NCI-H1092 treated with DMSO at 0.1 percent for 48 hours (cell line): Measurements from ENCODE around the gene RHBG.
"Not testable (repeated sequence)": the region's sequence is repeated elsewhere in the genome, so short reads cannot be mapped to it uniquely, and the experiment has no call there.

Experiments used
- DNase-seq: peaks from one replicate; lab custom pipeline; 2025; lab: John Stamatoyannopoulos, UW

The RHBG gene, protein sequence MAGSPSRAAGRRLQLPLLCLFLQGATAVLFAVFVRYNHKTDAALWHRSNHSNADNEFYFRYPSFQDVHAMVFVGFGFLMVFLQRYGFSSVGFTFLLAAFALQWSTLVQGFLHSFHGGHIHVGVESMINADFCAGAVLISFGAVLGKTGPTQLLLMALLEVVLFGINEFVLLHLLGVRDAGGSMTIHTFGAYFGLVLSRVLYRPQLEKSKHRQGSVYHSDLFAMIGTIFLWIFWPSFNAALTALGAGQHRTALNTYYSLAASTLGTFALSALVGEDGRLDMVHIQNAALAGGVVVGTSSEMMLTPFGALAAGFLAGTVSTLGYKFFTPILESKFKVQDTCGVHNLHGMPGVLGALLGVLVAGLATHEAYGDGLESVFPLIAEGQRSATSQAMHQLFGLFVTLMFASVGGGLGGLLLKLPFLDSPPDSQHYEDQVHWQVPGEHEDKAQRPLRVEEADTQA

DNA sequence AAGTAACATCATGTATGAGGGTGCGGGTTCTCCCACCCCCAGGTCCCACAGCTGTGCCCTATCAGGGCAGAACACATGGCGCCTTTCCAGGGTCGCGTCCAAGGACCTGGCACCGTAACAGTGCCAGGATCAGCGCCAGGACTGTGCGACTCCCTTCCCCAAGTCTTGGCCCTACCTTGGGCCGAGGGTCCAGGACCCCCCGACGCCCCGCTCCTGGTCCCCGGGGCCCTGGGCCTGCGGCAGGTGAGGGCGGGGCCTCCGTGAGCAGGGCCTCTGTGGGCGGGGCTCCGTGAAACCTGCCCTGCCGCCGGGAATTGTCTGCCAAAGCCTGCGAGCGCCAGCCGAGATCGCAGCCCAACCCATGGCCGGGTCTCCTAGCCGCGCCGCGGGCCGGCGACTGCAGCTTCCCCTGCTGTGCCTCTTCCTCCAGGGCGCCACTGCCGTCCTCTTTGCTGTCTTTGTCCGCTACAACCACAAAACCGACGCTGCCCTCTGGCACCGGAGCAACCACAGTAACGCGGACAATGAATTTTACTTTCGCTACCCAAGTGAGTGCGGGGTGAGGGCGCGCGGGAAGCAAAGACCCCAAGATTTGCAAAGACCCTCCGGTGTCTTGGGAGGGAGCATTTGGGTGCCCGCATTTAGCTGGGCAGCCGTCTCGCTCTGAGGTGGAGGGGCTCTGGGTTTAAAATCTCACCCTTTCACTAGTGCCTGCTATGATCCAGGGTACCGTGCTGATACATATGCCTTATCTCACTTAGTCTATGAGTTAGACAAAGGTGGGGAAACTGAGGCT is at the start of gene RHBG:
Gene RHBG (plus strand): TSS at position 323 of the 796 bp plus-strand sequence. CDS start 39 bp downstream, at position 362.
- peak; percentile 22 for DNase-seq

DNA sequence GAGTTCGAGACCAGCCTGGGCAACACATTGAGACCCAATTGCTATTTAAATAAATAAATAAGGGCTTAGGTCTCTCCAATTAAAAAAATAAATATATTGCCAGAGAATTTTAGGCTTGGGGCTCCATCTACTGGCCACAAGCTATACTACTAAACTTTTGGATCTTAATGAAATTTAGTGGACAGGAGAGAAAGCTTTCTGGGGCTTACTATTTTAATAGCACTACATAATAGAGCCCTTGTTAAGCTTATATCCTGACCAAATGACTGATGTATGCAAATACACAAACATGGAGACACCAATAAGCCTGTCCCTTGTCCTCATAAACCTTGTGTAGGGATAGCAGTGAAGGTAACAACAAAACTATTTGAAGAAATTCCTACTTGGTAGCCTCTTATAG is 49.3 kb upstream of the RHBG start:
- no peak for DNase-seq

DNA sequence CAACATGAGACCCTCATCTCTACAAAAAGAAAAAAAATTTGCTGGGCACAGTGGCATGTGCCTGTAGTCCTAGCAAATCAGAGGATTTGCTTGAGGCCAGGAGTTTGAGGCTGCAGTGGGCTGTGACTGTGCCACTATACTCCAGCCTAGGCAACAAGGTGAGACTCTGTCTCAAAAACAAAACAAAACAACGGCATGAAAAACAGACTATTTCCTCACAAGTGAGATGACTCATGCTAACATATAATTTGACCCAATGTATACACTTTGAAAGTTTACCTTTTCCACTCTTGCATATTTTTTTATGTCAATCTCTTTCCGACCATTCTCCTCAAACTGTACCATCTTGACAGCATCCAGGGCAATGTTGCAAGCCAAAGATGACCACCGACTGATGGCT is 48.5 kb upstream of the RHBG start:
- no peak for DNase-seq

DNA sequence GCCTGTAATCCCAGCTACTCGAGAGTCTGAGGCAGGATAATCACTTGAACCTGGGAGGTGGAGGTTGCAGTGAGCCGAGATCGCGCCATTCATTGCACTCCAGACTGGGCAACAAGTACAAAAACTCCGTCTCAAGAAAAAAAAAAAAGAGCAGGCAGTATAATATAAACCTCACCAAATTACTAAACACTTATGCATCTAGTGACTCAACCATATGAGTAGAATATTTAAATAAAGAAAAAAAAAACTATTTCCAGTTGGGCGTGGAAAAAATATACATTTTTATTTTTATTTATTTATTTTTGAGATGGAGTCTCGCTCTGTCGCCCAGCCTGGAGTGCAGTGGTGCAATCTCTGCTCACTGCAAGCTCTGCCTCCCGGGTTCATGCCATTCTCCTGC is 45.8 kb upstream of the RHBG start:
- not testable (repeated sequence) for DNase-seq

DNA sequence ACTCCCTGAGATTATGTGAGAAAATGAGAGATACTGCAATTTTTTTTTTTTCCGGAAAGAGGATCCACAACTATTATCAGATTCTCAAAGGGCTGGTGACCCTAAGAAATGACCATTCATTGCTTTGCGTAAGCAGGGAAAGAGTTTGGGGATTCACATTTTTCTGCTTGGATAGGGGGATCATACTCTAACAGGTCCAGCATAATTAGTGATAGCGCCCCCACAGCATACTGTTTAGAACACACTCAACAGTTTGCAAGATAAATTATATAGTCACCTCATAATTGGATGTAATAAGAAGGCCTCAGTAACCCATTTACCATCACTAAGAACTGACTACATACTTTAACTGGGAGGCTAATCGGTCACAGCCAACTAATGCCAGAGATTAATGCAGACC is 32.8 kb upstream of the RHBG start:
- no peak for DNase-seq

DNA sequence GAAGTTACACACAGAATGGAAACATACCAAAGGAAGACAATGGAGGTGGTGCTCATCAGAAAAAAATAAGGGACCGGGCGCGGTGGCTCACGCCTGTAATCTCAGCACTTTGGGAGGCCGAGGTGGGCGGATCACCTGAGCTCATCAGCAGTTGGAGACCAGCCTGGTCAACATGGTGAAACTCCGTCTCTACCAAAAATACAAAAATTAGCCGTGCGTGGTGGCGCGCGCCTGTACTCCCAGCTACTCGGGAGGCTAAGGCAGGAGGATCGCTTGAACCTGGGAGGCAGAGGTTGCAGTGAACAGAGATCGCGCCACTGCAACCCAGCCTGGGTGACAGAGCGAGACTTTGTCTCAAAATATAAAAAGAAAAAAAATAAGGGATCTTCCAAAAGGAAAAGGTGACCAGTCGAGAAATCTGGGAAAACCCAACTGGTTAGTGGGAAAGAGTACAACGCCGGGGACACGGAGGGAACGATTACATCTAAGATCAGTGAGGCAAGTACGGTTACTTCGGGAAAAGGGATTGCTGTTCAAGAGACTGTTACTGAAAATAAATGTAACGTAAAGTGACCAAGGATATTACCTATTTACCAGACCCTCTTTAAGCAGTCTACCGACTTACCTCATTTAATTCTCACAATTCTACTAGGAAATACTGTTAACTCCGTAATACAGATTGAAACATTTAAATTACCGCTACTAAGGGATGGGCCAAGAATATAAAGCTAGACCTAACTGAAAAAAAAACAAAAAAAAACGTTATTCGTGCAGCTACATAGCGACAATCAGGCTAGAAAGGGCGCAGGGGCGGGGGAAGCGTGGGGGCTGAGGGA is 31.7 kb upstream of the RHBG start:
- DNase-seq = no peak

DNA sequence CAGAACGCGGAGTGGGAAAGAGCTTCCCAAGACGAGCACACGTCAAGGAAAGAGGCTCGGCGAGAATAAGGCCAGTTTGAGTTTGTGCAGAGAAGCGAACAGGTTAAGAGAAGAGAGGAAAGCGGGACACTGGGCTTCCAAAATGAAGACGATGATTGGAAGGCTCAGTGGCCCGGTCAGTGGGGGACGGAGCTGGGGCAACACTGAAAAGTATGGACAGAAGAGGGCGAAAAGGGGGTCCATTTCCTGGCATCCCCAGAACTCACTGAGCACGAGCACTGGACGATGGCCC is 31.2 kb upstream of the RHBG start:
- DNase-seq = no peak

DNA sequence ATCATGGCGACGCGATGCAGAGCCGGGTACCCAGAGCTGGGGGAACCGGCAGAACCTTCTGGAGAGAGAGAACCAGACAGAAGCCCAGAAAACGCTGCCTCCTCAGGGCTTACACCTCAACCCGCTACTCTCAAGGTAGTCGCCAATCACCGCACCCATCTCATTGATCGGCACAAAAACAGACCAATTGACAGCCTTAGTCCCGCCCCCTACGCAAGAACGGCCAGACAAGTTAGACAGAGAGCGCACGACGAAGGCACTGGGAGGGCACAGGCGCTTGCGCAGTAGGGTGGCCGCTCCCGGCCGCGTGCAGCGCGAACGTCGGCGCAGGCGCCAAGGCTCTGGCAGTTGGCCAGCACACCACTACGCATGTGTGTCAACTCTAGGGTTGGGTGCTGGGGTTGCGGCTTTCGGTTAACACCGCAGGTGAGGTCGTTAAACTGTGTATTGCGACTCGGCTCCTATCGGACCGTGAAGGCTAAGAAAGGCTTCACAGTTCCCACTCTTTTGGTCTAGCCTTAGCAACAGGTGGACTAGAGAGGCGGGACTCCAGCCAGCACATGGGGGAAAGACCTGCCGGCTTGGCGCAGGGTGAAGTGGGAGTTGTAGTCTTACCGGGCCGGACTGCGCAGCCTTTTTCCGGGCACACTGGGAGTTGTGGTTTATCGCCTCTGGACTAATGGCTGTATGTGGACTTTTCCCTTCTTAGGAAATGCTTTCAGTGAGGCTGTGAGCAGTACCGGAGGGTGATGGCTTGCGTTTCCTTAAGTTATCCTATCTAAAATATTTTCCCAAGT is 30.6 kb upstream of the RHBG start, which contains the start of the genes CCT3 and TSACC:
Gene CCT3 (minus strand): TSS at position 113 of the 797 bp plus-strand sequence. CDS start 108 bp downstream, at position 5.
Gene TSACC (plus strand): TSS at position 347 of the 797 bp plus-strand sequence. CDS start 1,232 bp downstream, outside the sequence.
- DNase-seq = peak; percentile 100

DNA sequence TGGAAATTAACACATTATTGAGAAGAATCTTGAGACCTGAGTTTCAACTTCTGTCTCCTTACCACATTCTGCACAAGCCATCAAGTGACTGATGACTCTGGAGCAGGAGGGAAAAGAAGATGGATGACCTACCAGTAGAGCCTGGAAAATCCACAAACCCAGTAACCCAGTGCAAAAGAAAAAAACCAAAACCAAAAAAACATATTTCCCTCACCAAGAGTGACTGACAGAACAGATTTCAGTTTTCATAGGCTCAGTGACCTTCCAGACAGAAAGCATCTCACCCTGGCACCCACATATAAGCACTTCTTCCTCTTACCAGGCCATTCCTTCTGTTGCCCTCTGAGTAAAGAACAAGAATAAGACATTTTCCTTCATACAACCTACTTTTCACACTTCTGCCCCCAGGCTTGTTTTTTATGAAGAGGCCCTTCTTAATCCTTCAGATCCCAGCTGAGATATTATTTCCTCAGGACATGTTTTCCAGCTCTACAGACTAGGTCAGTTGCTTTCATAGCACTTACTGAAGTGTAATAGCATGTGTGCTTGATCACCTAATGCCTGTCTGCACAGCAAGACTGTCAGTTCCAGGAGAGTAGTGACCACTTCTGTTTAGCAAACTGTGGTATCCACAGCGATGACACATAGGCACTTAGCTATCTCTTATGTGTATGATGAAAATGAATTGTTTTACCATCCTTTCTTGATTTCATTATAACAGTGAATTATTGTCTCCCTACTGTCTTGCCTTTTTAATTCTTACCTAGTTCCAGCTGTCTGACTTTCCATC is 26.6 kb upstream of the RHBG start:
- no peak for DNase-seq

DNA sequence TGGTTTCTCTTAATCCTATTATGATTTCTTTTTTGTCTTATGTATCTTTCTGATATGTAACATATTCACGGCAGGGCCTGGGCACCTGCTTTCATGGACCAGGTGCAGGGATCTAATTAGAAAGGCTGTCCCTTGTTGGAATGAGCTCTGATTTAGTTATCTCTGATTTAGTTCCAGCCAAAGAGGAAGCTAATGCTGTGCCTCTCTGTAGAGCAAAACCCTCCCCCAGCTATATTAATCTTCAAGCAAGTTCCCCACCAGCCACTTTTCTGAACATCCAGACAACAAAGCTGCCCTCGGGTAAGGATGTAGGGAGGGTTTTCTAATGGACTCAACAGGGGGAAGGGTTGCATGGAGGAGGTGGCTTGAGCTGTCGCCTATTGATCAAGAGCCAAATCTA is 24.6 kb upstream of the RHBG start:
- no peak for DNase-seq

DNA sequence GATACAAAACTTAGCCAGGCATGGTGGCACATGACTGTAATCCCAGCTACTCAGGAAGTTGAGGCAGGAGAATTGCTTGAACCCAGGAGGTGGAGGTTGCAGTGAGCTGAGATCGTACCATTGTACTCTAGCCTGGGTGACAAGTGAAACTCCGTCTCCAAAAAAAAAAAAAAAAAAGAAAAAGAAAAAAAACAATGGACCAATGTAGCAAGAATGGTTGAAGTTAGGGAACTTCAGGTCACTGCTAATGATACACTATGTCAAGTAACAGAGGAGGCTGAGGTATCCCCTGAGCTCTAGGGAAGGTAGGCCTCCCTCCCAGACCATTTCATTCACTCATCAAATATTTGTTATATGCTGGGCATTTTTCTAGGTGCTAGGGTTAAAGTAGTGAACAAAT is 23.0 kb upstream of the RHBG start:
- DNase-seq = not testable (repeated sequence)

DNA sequence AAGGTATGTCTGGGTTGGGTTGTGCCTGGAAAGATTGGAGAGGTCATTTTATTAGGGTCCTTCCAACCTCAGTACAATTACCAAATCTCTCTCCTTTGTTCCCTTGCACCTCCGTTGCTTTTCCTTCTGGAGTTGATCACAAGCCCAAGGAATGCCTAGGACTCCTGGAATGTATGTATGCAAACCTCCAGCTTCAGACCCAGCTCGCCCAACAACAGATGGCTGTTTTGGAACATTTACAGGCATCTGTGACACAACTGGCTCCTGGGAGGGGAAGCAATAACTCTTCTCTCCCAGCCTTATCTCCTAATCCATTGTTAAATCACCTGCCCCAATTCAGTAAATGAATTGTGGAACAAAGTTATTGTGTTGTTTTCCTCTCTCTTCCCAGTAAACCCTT is 22.4 kb upstream of the RHBG start:
- no peak for DNase-seq

DNA sequence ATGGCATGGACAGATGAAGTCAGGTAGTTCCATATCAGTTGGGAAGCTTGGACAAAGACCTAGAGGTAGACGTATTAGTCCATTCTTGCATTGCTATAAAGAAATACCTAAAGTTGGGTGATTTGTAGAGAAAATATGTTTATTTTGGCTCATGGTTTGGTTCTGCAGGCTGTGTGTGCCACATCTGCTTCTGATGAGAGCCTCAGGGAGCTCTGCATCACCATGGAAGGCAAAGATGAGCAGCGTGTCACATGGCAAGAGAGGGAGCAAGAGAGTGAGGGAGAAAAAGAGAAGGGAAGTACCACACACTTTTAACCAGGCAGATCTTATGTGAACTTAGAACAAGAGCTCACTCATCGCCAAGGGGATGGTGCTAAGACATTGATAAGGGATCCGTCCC is 21.7 kb upstream of the RHBG start:
- DNase-seq = no peak

DNA sequence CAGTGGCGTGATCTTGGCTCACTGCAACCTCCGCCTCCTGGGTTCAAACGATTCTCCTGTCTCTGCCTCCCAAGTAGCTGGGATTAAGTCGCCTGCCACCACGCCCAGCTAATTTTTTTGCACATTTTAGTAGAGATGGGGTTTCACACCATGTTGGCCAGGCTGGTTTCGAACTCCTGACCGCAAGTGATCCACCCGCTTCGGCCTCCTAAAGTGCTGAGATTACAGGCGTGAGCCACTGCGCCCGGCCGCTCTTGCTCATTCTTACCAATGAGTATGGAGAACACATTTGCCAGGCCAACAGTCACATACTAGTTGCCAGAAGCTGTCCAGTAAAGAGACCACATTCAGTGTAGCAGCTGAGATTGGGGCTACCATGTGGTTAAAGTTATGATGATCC is 16.5 kb upstream of the RHBG start:
- not testable (repeated sequence) for DNase-seq

DNA sequence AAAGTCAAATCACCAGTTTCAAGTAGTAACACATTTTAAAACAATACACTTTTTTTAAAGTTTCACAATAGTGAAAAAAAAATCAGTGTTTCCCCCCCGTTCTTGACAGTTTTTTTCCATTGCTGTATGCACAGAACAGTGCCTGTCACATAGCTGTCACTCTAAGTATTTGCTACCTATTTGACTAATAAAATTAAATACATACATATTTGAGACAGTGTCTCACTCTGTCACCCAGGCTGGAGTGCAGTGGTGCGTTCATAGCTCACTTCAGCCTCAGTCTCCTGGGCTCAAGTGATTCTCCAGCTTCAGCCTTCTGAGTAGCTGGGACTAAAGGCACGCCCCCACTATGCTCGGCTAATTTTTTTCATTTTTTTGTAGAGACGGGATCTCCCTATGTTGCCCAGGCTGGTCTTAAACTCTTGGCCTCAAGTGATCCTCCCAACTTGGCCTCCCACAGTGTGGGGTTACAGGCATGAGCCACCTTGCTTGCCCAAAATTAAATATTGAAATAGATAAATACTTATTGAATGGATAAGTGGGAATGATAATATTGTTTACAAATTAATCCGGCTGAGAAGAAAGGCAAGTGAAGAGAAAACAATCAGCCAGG is 12.6 kb upstream of the RHBG start:
- no peak for DNase-seq

DNA sequence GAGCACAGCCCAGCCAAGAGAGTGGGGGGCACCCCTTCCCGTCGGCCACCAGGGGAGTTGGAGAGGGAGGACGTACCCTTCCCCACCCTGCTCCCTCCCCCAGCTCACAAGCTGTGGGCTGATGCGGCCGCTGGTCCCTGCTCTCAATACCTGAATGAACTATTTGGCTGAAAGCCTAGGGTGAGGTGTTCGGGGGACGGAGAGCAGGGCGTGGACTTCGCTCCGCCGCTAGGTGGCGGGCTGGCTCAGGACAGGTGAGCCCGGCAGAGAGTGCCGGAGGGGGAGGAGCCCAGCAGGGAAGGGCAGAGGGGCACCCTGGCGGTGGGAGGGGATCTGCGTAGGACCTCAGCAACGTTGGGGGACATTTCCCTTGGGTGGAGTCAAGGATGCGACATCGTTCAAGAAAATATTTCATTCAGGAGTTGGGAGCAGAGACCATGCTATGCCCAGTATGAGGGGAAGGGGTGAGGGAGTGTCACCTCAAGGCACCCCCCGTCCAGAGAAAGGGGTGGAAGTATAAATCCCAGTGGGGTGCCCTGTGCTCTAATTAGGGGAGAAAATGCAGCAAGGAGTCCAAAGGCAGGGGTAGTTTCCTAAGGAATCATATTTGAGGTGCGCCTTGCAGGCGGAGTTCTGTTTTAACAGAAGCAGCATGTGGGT is 12.0 kb upstream of the RHBG start:
- peak; percentile 75 for DNase-seq

DNA sequence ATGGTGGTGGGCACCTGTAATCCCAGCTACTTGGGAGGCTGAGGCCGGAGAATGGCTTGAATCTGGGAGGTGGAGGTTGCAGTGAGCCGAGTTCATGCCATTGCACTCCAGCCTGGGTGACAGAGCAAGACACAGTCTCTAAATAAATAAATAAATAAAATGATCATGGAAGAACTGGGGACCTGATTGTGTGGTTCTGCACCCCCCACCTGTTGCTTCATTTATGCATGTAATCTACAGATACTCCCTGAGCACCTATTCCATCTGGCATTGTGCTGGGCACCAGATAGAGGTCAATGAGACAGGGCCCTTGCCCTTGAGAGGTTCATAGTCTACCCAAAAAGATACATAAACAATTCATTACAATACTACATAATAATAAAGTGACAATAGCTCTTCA is 11.0 kb upstream of the RHBG start:
- no peak for DNase-seq

DNA sequence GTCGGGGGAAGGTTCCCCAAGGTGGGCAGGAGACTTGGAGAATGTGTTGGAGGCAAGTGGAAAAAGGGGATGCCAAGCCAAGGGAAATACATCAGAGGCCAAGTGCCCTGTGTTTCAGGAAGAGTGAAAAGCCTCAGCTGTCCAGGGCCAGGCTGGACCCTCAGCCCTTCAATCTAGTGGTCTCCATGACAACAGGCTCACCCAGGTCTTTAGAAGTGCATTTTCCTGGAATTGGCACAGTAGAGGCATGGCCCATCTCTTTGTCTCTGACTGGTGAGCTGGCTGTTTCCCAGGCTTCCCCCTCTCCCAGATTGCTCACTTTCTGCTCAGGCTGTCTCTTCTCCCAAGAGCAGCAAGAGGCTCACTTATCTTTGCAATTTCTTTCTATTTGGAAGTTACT is 10.4 kb upstream of the RHBG start:
- DNase-seq = no peak

DNA sequence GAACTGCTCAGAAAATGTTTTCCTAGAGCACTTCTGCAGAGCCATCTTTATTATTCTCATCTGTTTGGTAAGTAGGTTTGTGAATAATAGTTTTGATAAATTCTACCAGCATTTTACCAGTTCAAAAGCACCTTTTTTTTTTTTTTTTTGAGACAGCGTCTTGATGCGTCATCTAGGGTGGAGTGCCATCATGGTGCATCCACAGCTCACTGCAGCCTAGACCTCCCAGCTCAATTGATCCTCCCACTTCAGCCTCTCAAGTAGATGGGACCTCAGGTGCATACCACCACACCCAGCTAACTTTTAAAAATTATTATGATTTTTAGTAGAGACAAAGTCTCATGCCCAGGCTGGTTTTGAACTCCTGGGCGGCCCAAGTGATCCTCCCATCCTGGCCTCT is 9.8 kb upstream of the RHBG start:
- no peak for DNase-seq

DNA sequence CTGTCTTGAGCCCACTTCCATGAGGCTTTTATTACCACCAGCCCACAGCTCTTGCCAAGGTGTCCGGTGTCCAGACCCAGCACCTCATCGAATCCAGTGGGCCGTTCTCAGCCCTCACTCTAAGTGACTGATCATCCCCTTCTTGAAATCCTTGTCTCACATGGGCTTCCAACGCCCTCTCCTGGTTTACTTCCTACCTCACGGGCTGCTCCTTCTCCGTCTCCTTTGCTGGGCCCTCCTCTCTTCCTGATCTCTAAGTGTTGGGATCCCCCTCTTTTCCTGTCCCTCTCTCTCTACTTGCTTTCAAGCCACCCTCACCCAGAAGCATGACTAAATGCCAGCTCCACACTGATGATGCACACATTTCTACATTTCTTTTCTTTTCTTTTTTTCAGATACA is 9.0 kb upstream of the RHBG start:
- DNase-seq = no peak
